C4-2B (cell line): ENCODE results near the gene EPSTI1.
"Not testable (repeated sequence)": the region's sequence is repeated elsewhere in the genome, so short reads cannot be mapped to it uniquely, and the experiment has no call there.

Experiments
- H3K27ac ChIP-seq: fragments of 450-650 bp; 2 replicates; pipeline ENCODE4 v1.5.1; 2017
- CTCF ChIP-seq: fragments of 450-650 bp; conservative IDR thresholded peaks from 2 replicates; pipeline ENCODE4 v1.5.1; 2017; ENCODE audit warnings: mild to moderate bottlenecking
- ZFX ChIP-seq: fragments of 450-650 bp; IDR thresholded peaks from 2 replicates; pipeline ENCODE4 v1.6.1; 2017

EPSTI1 gene

GRCh38 chr13:43003010-43003409, 11.0 kb upstream of the EPSTI1 start:
- no peak for TF ChIP-seq ZFX
- TF ChIP-seq CTCF, result no peak
- no peak overlapping the region for H3K27ac ChIP-seq

- no peak for TF ChIP-seq CTCF
- TF ChIP-seq ZFX, result no peak
- H3K27ac ChIP-seq, result no peak overlapping the region
Observed at GRCh38 chr13:43002021-43002420, 10.0 kb upstream of the EPSTI1 start.

GRCh38 chr13:43000676-43001075, 8.6 kb upstream of the EPSTI1 start:
- H3K27ac ChIP-seq, result no peak overlapping the region
- TF ChIP-seq CTCF (no peak), ZFX (no peak)

- H3K27ac ChIP-seq, result no peak overlapping the region
- no peak for TF ChIP-seq ZFX
- TF ChIP-seq CTCF, result no peak
Observed at GRCh38 chr13:42999491-42999890, 7.5 kb upstream of the EPSTI1 start.

GRCh38 chr13:42997381-42997780, 5.3 kb upstream of the EPSTI1 start:
- no peak overlapping the region for H3K27ac ChIP-seq
- TF ChIP-seq ZFX, result no peak
- no peak for TF ChIP-seq CTCF

GRCh38 chr13:42996584-42996983, 4.5 kb upstream of the EPSTI1 start:
- H3K27ac ChIP-seq, result no peak overlapping the region
- TF ChIP-seq ZFX (no peak), CTCF (no peak)

- no peak for TF ChIP-seq ZFX
- H3K27ac ChIP-seq, result no peak overlapping the region
Observed at GRCh38 chr13:42994878-42995277, 2.8 kb upstream of the EPSTI1 start.

- TF ChIP-seq CTCF, result no peak
- TF ChIP-seq ZFX, result no peak
Observed at GRCh38 chr13:42992764-42993122, 702 bp upstream of the EPSTI1 start.

GRCh38 chr13:42991233-42991897, 676 bp downstream of the EPSTI1 start:
- not testable (repeated sequence) for H3K27ac ChIP-seq

More at GRCh38 chr13:42992764-42993122, 702 bp upstream of the EPSTI1 start:
- no peak overlapping the region for H3K27ac ChIP-seq
